HG03064 (cell line): ENCODE results near the gene STX1A.
"Not testable (repeated sequence)": the region's sequence is repeated elsewhere in the genome, so short reads cannot be mapped to it uniquely, and the experiment has no call there.

Source experiments
- ATAC-seq: cut with Tn5 transposase; IDR thresholded peaks from one replicate; pipeline ENCODE4 v1.9.1; 2021; ENCODE audit warnings: low read depth; ENCODE audit not compliant: unreplicated experiment

STX1A gene

GRCh38 chr7:73685311-73685710, 34.2 kb downstream of the STX1A start:
- ATAC-seq = no peak

GRCh38 chr7:73683788-73684693, 35.4 kb downstream of the STX1A start:
- no peak for ATAC-seq

GRCh38 chr7:73683056-73683787, 36.2 kb downstream of the STX1A start, which contains the start of the genes BUD23 and DNAJC30:
BUD23 (plus strand) TSS chr7:73683597; CDS start chr7:73683626, 29 bp downstream.
DNAJC30 (minus strand) TSS chr7:73683453; CDS start chr7:73683423, 30 bp downstream.
- peak; percentile 90 for ATAC-seq

- ATAC-seq = peak; percentile 12
Measured at GRCh38 chr7:73682745-73683055, 36.8 kb downstream of the STX1A start.

- no peak for ATAC-seq
Measured at GRCh38 chr7:73681031-73681430, 38.4 kb downstream of the STX1A start.

- no peak for ATAC-seq
Measured at GRCh38 chr7:73680501-73680900, 39.0 kb downstream of the STX1A start.

- ATAC-seq = no peak
Measured at GRCh38 chr7:73679709-73680108, 39.8 kb downstream of the STX1A start.

- no peak for ATAC-seq
Measured at GRCh38 chr7:73678862-73679261, 40.6 kb downstream of the STX1A start.

GRCh38 chr7:73676062-73676461, 43.4 kb downstream of the STX1A start:
- not testable (repeated sequence) for ATAC-seq

- no peak for ATAC-seq
Measured at GRCh38 chr7:73674468-73675124, 44.9 kb downstream of the STX1A start.

GRCh38 chr7:73671857-73672445, 47.5 kb downstream of the STX1A start:
- no peak for ATAC-seq

GRCh38 chr7:73671322-73671661, 48.2 kb downstream of the STX1A start:
- no peak for ATAC-seq

- ATAC-seq = no peak
Measured at GRCh38 chr7:73669858-73670385, 49.5 kb downstream of the STX1A start.

GRCh38 chr7:73669288-73669701, 50.2 kb downstream of the STX1A start:
- no peak for ATAC-seq

GRCh38 chr7:73668886-73669230, 50.6 kb downstream of the STX1A start:
- ATAC-seq = no peak

- ATAC-seq = peak; percentile 11
Measured at GRCh38 chr7:73668103-73668885, 51.2 kb downstream of the STX1A start.

GRCh38 chr7:73667344-73668102, 51.9 kb downstream of the STX1A start, which contains the start of gene VPS37D:
VPS37D (plus strand) TSS chr7:73667831; CDS start chr7:73667959, 128 bp downstream.
- peak; percentile 88 for ATAC-seq

GRCh38 chr7:73663033-73663432, 56.4 kb downstream of the STX1A start:
- ATAC-seq = no peak

GRCh38 chr7:73660594-73660993, 58.9 kb downstream of the STX1A start:
- ATAC-seq = not testable (repeated sequence)
